NCI-H2029 (cell line): Measurements from ENCODE around the gene ANXA1.

Source experiments
- DNase-seq: peaks from one replicate; lab custom pipeline; 2025; lab: John Stamatoyannopoulos, UW

Gene ANXA1, protein sequence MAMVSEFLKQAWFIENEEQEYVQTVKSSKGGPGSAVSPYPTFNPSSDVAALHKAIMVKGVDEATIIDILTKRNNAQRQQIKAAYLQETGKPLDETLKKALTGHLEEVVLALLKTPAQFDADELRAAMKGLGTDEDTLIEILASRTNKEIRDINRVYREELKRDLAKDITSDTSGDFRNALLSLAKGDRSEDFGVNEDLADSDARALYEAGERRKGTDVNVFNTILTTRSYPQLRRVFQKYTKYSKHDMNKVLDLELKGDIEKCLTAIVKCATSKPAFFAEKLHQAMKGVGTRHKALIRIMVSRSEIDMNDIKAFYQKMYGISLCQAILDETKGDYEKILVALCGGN

DNA sequence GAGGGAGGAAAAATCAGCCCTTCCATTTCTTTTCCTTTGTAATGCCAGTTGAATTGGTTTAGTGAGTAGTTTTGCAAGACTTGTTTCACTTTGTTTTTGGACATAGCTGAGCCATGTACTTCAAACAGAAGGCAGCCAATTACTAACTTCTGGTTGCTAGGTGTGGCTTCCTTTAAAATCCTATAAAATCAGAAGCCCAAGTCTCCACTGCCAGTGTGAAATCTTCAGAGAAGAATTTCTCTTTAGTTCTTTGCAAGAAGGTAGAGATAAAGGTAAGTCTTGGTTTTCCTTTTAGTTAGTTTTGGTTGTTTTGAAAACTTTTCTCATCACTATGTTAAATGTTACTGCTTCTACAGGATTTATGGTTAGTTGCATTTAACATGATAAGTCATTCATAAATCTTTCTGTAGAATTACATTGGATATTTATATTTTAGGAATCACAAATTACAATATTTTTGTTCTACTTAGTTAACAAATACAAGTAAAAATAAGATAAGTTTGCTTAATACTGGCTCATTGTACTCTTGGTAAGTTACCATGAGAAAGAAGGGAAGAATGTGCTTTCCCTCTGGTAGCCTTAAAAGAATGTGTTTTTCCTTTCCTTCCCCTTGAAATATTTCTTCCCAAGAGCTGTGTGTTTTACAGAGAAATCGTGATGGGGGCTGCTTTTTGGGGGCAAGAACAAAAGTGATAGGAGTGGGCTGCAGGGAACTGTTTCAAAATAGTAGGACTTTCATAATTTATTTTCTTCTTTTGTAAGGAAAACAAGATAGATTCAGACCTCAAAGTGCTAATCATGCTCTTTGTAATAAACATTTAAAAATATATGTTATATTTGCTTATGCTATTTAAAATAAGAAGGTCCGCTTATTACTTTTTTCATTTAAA is at the start of gene ANXA1:
TSS of gene ANXA1 (plus strand) at position 213 of the 890 bp plus-strand sequence. CDS start 6,671 bp downstream, outside the sequence.
- DNase-seq: no peak

DNA sequence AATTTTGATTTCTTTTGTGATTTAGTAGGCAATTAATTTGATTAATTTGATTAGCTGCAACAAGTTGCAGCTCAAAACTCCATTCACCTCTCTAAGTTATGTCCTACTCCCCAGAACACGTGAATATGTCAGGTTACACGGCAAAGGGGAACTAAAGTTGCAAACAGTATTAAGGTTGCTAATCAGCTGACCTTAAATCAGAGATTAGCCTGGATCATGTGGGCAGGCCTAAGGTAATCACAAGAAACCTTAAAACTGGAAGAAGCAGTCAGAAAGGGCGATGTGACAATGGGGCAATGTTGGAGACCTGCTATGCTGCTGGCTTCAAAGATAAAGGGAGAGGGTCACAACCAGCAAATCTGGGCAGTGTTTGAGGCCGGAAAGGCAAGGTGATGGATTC is 47.3 kb upstream of the ANXA1 start:
- DNase-seq: no peak

DNA sequence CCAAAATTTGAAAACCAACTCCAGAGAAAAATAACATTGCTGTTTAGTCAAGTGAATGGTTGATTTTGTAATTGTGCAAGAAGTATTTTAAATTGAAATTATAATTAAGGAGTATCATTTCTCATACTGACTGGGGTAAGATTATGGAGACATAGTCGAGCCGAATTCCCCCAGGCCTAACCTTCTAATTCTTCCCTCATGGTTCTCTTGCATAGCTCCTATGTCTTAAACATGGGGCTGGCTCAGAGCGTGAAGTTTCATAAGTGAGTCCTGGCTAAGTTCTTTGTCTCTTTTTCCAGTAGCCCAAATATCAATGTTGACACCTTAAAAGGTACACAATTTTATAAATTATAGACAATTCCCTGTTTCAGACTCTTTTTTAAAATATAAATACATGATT is 46.7 kb upstream of the ANXA1 start:
- no peak for DNase-seq

DNA sequence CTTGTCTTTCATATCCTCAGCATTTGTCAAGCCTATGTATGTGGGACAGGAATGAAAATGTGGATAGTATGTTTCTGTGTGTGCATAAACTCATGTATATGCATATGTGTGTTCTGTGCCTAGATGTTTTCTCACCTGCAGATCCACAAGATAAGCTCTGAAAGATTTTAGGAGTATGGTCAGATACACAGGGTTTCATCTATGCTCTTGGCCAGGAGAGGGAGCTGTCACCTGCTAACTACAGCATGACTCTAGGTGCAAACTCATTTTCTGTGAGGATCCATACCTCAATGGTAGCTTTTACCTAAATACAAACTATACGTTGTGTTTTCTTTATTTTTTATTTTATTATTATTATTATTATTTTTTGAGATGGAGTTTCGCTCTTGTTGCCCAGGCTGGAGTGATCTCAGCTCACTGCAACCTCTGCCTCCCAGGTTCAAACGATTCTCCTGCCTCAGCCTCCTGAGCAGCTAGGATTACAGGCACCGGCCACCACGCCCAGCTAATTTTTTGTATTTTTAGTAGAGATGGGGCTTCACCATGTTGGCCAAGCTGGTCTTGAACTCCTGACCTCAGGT is 44.1 kb upstream of the ANXA1 start:
- DNase-seq: peak; percentile 31

DNA sequence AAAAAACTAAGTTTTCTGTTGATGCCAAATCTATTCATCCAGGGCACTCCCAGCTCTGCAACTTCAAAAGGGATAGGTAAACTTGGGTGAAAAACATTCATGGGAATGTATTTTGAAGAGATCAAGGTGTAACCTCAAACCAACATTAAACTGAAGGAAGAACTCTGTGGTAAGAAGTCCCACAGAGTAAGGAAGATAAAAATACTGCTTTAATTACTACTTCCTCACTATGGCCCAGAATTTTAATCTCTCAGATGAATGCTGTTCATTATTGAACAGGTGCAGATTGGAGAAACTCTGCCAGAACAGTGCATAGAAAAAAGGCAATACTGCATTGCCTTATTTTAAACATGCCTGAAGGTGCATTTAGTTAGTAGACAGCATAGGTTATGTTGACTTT is 37.6 kb upstream of the ANXA1 start:
- no peak for DNase-seq

DNA sequence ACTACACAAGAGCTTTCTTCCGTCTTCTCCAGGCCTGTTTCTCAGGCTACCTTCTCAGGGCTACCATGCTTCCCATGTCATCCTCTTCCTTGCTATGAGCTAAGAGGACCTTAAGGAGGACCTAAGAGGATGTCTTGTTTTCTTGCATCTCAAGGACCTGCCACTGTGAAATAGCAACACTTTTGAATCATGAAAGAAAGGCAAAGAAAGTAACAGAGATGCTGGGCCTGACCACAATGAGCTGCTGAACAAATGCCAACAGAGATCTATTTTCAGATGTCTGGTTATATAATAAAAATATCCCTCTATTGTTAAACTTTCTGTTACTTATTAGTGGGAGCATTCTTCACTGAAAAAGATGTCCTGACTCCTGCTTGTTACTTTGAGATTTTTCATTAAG is 36.7 kb upstream of the ANXA1 start:
- no peak for DNase-seq

DNA sequence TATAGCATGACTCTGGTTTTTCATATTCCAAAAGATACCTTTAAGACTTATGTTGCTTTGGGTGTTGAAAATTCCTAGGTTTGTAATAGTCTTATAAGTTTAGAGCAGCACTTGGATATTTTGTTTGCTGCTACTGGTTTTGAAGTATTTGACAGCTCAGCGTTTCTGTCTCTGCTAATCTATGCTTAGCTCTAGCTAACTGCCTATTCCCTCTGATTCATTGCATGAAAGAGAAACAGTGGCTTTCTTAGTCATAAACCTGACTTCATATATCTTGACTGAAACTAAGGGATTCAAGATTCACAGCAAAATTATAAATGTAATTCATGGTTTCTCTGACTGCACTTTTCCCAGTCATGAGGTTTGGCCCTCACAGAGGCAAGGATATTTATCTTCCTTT is 35.6 kb upstream of the ANXA1 start:
- no peak for DNase-seq

DNA sequence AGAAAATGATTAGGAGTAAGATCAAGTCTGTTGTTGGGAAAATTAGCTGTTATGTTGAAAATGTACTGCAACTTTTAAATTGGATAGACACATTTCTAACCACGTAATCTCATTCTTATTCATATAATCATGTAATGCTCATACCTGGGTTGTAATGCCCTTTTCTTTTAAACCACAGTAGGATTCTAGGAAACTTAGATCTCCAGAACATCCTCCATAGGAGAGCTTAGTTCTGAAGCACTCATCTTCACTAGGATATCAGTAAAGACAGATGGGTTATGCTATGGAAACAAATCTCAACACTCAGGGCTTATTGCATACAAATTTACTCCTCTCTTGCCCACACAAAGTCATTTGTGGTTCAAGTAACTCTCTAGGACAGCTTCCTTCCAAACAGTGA is 34.8 kb upstream of the ANXA1 start:
- DNase-seq: no peak

DNA sequence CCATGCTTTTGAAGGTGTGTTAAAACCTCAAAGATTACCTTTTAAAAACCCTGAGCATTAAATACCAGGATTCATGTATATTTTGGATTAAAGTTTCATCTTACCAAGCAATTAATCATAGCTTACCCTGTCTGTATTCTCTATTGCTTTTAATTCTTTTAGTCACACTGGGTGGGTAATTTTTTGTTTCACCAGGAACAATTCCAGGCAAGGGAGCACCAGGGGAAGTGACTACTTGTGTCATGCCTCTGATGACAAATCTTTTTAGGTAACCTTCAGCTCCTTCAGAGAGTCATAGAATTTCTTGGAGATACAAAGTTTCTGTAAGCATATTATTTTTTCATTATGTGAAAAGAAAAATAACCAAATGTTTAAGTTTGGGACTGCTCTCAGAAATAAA is 33.4 kb upstream of the ANXA1 start:
- DNase-seq: no peak

DNA sequence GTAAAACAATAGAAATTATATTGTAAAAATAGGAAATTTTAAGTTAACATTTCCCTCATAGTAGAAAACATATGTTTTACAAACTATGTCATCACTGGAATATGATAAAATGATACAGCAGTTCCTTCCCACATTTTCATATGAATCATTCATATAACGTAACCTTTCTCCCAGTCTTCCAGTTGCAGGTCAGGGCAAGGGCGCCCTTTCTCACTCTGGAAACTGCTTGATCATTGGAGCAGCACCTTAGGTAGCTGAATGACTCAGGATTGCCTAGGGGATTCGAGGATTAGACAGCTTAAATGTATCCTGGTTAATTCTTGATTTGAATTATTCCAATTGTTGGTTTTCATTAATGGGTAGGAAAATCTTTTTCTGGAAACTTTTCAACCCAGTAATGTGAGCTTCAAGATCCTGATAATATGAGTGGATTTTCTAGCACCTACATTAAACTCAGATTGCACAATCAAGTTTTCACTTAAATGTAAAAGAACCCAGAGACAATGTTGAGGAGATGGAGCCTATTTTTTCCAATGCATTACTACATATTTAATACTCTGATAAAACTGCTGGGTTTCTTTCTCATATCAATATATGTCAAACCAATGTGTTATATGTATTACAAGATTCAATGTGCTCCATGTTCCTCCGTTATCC is 32.6 kb upstream of the ANXA1 start:
- DNase-seq: no peak

DNA sequence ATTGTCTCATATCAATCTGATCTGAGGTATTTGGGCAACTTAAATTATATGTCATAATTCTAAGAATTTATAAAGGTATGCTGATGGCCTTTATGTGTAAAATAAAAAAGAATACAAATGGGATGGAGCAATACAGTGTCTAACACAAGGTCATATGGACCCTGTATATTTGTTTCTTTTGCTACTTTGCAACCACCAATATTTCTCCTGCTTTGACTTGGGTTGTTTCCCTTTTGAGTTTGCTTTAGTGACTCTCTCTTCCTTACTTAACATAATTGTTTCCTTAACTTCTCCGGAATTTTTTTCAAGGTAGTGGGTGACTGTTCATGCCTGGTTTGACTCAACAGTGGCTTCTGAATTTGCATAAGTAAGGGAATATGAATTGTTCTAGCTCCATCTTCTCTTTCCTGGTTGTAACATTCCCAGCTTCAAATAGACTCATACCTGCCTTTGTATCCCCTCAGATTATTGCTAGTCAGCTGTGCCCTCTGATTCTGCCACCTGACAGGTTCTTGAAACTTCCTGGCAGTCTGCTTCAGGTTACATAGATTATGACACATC is 30.2 kb upstream of the ANXA1 start:
- no peak for DNase-seq

DNA sequence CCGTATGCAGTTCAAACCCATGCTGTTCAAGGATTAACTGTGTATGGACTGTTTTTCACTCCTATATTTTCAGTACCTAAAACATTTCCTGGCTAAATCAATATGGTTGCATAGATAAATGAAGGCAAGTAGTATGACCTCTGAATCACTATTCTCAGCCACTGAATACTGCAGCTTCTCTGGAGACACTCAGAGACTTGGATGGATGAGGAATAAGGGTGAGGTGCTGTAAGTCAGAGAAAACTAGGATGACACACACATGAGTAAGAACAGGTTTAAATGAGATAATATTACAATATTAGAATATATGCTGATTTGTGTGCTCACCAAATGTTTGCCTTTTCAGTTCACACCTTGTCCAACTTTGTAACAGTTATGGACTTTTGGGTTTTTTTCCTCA is 26.0 kb upstream of the ANXA1 start:
- no peak for DNase-seq

DNA sequence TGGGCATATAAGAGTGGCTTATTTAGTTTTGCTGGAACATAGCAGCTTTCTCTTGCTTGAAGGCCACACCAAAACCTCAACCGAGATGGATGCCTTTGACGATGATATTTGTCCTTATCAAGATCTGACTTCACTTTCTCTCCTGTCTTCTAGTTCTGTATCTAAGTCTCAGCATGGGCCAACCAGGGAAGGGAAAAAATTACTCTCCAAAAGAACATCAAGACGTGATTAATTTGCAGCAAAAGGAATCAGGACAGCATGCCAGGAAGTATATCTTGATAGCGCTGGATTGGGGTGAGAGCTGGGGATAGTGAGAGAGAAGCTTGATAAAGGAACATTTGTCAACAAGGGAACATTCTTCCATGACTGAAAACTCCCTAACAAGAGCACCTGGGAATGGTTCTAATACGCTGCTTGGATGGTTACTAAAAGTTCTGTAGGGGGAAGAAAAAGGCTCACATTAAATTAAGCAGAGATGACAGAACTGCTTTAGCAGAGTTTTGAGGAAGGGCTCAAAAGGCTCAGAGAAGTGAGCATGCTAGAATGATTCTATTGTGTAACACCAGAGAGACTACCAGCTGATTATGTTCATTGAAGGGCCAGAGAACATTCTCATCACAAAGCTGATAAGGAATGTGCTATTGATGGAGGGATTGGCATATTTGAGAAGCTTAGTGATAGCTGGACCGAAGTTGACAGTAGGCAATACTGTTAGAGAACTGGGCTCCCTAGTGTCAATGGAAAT is 21.6 kb upstream of the ANXA1 start:
- DNase-seq: no peak

DNA sequence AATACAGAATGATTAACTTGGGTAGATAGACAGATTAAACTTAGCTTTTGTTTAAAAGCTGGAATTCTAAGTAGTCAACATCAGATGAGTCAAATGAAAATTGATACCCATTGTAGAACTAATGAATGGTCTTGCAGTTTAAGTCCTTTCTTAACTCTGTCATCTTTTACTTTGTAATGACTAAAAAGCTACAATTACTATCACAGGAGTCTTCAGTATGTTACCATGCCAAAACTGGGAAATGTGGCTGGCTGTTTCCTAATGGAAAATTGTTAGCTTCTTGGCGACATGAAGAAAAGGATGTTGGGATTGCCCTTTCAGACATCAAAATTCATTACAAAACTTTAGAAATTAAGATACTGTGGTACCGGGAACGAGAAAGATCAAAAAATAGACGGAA is 20.2 kb upstream of the ANXA1 start:
- no peak for DNase-seq

DNA sequence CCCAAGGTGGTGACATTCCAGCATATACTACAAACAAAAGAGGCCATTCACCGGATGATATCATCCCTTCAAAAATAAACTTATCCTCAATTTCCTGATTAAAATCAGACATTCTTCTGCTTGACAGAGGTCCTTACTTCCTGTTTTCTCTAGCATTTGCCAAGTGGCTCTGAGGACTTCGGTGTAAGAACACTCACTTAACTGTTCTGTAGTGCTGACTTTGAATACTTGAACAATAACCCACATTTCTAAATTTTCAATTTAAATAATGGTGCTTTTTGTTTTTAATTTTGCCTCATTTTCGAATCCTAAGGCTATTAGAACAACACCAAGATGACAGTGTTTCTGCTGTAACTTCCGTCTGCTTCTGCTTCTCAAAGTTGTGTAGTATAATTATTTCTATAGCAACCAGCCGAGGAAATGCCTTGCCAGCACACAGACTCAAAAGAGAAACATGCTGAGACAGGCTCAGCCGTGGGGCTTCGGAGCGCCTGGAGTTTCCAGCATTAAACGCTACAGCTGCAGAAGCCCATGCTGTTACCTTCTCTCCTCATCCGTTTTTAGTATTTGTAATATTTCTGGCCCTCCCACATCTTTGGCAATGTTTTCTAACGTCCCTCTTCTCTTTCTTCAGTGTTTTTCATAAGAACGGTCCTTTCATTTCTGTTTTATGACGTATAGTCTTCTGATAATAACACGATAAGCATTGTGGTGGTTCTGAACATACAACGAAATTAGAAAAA is 19.5 kb upstream of the ANXA1 start:
- peak; percentile 37 for DNase-seq

DNA sequence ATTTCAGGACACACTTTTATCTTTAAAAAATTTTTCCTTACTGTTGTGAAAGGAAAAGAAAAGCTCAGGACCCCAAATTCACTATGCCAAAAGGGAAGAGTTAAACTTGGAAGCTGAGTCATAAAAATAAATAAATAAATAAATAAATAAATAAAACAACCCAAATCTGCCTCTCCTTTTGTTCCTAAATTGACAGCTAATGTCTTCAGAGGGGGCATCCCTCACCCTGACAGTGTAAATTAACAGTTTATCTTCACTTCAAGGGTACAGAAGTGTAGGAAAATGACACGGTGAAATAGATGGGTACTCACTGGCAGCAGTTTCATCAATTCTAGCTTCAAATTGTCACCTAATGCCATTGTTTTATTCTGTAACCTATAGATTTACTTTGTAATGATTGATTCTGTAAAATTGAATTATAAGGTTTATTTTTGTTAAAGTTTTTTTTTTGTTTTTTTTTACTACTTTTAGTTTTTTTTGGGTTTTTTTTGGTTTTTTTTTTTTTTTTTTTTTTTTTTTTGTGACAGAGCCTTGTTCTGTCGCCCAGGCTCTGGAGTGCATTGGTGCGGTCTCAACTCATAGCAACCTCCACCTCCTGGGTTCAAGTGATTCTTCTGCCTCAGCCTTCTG is 18.5 kb upstream of the ANXA1 start:
- no peak for DNase-seq

DNA sequence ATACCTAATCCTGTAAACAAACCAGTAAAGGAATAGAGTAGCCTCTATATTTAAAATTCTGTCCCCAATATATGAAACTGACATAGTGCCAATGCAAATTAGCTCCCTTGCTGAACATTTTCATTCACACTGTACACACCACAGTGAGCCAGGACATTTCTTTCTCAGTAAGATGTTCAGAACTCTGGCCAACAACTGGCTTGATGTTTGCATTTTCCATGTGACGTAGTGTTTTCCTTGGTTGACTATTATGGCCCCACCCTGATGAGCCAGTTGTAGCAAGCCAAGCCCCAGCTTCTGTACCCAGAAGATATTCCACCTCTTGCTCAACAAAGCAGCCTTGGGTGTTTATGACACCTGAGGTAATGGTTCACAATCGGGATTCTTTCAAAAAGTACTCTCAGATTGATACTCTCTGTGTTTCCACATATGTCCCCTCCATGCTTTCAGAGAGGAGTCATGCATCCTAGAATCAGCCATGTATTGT is 17.7 kb upstream of the ANXA1 start:
- no peak for DNase-seq

DNA sequence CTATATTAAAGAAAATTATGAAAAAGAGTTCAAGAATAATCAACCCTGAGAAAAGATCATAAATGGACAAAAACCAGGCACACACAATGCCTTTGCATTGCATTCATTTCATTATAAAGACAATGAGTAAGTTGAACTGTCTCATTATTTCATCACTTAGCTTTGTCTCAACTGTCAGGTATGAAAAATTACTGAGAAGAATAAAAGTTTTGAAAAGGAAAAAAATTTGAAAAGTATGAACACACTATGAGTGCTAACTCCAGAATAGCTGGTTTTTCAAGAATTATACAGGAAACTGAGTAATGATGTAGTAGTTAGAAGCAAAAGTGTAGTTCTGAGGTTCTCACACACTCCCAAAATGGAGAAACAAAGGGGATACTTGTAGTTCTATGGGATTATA is 16.3 kb upstream of the ANXA1 start:
- no peak for DNase-seq

DNA sequence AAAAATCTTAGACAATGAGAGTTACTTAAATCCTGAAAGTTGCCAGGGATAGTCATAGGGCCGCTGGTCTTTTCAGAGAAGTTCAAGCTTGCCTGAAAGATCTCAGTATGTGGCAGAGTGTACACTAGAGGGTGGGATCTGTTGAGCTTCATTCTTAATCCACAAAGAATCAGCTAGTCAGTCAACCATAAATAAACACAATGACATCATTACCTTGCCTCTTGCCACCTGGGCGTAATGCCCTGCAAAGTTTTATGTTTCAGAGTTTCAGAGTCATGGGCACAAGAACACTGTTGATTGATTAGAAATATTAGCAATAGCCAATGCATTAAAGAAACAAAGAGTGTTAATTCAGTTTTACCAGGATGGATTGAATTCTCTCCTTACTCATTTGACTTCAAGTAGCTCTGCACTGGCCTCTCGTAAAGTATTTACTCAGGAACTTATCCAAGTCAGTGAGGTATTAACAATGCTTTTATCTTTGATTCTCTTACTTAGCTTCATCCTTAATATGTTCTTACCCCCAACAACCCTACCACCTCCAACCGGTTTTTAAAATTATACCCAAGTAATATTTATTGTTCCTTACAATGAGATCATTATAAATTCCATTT is 14.3 kb upstream of the ANXA1 start:
- peak; percentile 42 for DNase-seq

DNA sequence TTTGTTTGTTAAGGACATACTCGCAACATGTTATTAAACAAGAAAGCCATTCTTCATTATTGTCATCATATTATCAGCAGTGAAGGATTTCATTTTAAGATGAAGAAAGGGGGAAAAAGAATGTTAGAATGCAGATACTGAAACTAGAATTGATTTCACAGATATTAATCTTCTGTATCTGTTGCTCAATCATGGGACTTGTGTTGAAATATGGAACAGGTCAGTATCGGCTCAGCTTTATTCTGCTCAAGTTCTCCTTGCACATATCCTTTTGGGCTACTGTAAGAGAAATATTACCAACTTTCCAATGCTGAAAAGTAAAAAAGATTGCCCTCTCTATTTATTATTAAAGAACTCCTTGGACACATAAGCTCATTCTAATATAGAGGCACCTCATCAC is 13.8 kb upstream of the ANXA1 start:
- no peak for DNase-seq
